ENCODE results near the gene PTPRJ.

PTPRJ gene

DNA sequence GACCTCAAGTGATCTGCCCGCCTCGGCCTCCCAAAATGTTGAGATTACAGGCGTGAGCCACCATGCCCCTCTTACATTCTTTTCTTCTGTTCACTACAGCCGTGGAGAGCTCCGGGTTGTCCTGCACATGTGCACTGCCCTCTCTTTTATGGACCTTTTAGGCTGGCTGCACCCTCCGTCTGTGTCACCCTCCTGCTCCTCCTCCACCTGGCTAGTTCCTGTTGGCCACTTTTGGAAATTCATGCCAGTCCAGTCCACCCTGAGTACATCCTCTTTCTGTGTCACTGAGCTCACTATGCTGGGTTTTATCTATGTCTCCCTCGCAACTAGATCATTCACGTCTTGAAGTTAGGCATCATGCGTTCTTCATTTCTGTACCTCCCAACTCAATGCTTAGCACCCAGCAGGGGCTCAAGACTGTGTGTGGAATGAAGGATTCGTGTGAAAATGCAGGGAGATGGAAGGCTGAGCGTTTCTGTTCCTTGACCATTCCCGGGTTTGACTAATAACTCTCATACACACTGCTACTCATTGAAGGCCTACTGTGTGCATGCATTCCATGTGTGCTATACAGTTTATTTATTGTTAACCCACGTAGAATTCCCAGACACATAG lies 60.6 kb downstream of the PTPRJ start:
- no peak overlapping the region for H3K27ac Mint-ChIP-seq
- peaks cover 3% of the 10 kb centered on the region for H3K27me3 Mint-ChIP-seq

DNA sequence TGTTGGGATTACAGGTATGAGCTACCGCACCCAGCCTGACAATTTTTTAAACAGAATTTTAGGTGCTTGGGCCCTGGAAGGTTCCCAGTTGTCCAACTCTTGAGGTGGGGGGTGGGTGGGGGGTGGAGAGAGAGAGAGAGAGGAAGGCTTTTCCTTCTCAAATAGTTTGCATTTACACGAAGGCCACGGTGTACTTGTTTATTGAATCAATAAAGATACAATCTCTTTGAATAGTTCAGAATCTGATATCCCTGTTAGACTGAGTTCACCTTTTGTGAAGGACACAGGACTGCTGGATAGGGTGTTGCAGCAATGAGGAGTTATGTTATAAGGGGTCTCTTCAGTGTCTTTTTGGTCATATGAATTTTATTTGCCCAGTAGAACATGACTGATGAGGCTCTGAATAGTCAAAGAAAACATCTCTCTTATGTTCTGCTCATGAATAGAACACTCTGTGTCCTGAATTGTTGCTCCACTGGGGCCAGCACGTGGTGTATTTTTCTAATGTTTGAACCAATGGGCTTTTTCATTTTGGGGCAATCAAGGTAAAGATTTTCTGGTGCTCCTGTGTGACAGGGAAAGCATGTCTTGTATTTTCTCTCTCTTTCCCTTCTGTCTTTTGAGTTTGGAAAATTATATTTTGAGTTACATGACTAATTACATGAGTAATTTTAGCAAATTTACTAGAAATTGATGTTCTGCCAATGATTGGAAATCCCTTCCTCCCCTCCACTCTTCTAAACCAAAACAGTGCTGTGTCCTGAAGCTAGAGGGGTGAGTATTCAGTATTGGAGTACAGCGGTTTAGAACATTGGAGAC lies 61.7 kb downstream of the PTPRJ start:
- Mint-ChIP-seq H3K4me1 (peaks cover 43% of the 10 kb centered on the region), H3K27me3 (peaks cover 3% of the 10 kb centered on the region), H3K27ac (peak overlapping the region; percentile 37), H3K36me3 (peaks cover 10% of the 10 kb centered on the region), H3K4me3 (no peak overlapping the region), H3K9me3 (no peaks in the 10 kb centered on the region)
- DNase-seq (ENCODE audit: low spot score in 2 of 2) (no peak), ATAC-seq (ENCODE audit: low read depth) (no peak)

More for the DNA sequence above, 60.6 kb downstream of the PTPRJ start:
- no peak for ATAC-seq (ENCODE audit: low read depth)
- Mint-ChIP-seq H3K4me1 (peaks cover 47% of the 10 kb centered on the region), H3K9me3 (no peaks in the 10 kb centered on the region), H3K36me3 (peaks cover 14% of the 10 kb centered on the region), H3K4me3 (no peak overlapping the region)
- no peak for DNase-seq (ENCODE audit: low spot score in 2 of 2)

DNA sequence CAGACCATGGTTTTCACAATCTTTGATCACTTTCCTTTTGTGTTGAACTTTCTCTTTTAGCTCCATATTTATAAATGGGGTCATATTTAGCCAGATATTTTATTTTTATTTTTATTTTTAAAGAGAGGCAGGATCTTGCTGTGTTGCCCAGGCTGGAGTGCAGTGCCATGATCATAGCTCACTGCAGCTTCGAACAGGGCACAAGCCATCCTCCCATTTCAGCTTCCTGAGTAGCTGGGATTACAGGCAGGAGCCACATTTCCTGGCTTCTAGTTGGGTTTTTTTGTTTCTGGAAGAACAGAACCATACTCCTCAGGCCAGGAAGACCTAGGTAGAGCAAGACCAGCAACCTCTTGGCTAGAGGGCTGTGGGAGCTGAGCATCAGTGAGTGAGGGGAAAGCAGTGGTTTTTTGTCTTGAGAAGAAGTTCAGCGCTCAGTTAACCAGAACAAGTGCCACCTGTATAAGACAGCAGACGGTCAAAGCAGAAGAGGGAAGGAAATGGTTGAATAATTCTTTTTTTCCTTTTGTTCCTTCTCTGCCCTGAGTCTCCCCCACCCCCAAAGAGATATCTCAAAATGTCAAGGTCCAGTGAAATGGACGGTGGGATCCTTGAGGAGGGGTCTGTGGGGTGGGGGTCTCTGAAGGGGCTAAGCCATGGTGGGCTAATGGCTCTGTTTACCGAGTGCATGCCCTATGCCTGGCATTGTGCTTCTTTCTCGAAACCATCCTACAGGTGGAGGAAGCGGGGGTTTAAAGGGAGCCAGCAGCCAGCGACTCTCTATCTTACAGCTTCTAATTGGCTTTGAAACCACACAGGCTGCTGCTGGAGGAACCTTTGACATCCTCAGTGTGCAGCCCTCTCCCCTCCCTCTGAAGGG lies 63.0 kb downstream of the PTPRJ start:
- Mint-ChIP-seq H3K36me3 (peaks cover 7% of the 10 kb centered on the region), H3K9me3 (no peaks in the 10 kb centered on the region), H3K4me3 (peak overlapping the region; percentile 66), H3K27me3 (peaks cover 3% of the 10 kb centered on the region), H3K4me1 (peaks cover 44% of the 10 kb centered on the region), H3K27ac (peak overlapping the region; percentile 37)
- DNase-seq (ENCODE audit: low spot score in 2 of 2) (peak in 1 of 2 donors; percentile 23), ATAC-seq (ENCODE audit: low read depth) (peak; percentile 85)

DNA sequence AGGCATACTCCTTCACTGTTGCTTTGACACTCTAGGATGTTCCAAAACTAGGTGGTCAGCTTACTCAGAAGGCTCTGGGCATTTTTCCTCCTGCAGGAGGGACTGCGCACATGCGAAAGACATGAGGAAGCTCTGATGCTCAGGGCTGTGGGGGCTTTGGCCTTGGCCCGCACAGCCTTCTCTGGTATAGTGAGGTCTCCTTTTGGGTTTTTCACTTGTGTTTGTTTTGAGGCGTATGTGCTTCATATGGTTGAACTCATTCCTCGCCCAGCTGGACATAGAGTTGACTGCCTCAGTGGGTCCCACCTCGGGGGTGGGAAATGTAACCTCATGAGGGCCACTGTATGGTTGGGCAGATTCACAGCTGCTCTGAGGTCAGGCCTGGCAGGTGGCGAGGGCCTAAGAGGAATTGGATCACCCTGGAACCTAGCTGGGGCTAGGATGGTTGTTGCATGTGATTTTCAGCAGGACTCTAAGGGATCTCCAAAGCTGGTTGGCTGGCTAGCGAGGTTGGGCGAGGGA lies 63.7 kb downstream of the PTPRJ start:
- Mint-ChIP-seq H3K27me3 (peaks cover 3% of the 10 kb centered on the region), H3K27ac (peak overlapping the region; percentile 37), H3K4me3 (peak overlapping the region; percentile 66), H3K36me3 (peaks cover 9% of the 10 kb centered on the region), H3K4me1 (peaks cover 46% of the 10 kb centered on the region), H3K9me3 (no peaks in the 10 kb centered on the region)
- DNase-seq (ENCODE audit: low spot score in 2 of 2) (no peak), ATAC-seq (ENCODE audit: low read depth) (peak; percentile 16)

DNA sequence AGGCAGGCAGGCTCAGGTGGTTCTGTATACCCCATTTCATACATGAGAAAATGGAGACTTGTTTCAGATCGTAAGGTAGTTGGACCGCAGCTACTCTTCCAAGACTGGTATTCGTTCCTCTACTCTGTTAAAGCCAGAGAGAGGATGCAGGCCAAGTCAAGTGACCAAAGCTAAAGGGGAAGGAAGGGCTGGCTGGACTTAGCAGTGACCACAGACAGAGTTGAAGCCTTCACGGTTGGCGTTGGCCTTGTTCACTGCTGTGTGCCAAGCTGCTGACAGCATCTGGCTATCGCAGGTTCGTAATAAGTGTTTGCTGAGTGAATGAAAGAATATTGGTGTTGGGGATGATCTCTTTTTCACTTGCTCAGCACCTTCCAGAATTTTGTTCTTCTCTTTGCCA lies 64.2 kb downstream of the PTPRJ start:
- ATAC-seq (ENCODE audit: low read depth), result no peak
- Mint-ChIP-seq H3K27me3 (peaks cover 3% of the 10 kb centered on the region), H3K27ac (no peak overlapping the region), H3K4me1 (peaks cover 43% of the 10 kb centered on the region), H3K9me3 (no peaks in the 10 kb centered on the region), H3K36me3 (peaks cover 9% of the 10 kb centered on the region), H3K4me3 (no peak overlapping the region)
- DNase-seq (ENCODE audit: low spot score in 2 of 2), result no peak

DNA sequence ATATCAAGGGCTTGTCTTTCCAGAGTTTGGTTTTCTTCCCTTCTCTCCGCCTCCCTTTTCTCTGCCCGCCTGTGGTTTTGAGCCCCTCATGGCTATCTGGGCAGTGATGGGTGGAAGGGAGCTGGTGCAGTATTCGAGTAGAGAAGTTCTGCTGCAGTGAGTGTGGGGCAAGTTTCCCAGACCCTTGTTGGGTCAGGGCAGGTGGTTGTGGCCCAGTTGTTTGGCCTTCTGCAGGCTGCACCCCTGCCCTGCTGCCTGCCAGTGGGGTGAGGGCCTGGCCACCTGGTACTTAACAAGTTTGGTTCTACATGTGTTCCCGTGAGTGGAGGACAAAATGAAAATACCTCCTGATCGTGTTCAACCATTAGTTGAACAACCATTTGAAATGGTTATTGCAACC lies 65.2 kb downstream of the PTPRJ start:
- DNase-seq (ENCODE audit: low spot score in 2 of 2), result no peak
- peaks cover 47% of the 10 kb centered on the region for H3K4me1 Mint-ChIP-seq
- ATAC-seq (ENCODE audit: low read depth), result no peak
- peaks cover 3% of the 10 kb centered on the region for H3K27me3 Mint-ChIP-seq
- H3K36me3 Mint-ChIP-seq, result peaks cover 6% of the 10 kb centered on the region
- H3K4me3 Mint-ChIP-seq, result no peak overlapping the region
- H3K27ac Mint-ChIP-seq, result no peak overlapping the region
- H3K9me3 Mint-ChIP-seq, result no peaks in the 10 kb centered on the region

DNA sequence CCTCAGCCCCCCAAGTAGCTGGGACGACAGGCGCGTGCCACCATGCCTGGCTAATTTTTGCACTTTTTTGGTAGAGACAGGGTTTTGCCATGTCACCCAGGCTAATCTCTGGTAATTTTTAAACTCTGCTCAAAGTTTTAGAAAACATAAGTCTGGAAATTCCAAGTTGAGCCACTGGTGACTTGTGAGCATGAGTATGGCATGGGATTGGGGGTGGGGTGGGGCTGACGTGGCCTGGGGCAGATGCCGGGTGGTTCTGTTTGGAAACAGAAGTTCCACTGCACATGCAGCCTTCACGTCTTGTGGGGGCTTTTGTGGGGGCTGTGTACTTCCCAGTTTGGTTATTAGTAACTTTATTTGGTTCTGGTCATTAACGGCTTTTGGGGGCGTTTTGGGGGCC lies 67.3 kb downstream of the PTPRJ start:
- Mint-ChIP-seq H3K4me1 (peaks cover 55% of the 10 kb centered on the region), H3K27ac (no peak overlapping the region), H3K36me3 (peaks cover 3% of the 10 kb centered on the region), H3K4me3 (no peak overlapping the region), H3K27me3 (no peaks in the 10 kb centered on the region), H3K9me3 (no peaks in the 10 kb centered on the region)
- ATAC-seq (ENCODE audit: low read depth) (no peak), DNase-seq (ENCODE audit: low spot score in 2 of 2) (no peak)

DNA sequence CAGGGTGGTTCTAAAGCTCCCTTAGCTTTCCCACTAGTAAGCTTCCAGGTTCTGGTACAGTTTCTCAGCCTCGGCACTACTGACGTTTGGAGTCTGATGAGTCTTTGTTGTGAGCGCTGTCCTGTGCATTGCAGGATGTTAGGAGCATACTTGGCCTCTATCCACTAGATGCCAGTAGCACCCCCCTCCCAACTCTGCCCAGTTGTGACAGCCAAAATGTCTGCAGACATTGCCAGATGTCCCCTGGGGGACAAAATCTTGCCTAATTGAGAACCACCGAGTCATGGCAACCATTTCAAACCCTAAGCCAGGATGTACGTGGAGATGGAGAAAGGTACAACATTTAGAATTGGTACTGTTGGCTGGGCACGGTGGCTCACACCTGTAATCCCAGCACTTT lies 68.7 kb downstream of the PTPRJ start:
- DNase-seq (ENCODE audit: low spot score in 2 of 2), result no peak
- Mint-ChIP-seq H3K9me3 (no peaks in the 10 kb centered on the region), H3K27ac (no peak overlapping the region), H3K4me1 (peaks cover 46% of the 10 kb centered on the region), H3K4me3 (no peak overlapping the region), H3K27me3 (no peaks in the 10 kb centered on the region), H3K36me3 (peaks cover 3% of the 10 kb centered on the region)
- no peak for ATAC-seq (ENCODE audit: low read depth)

DNA sequence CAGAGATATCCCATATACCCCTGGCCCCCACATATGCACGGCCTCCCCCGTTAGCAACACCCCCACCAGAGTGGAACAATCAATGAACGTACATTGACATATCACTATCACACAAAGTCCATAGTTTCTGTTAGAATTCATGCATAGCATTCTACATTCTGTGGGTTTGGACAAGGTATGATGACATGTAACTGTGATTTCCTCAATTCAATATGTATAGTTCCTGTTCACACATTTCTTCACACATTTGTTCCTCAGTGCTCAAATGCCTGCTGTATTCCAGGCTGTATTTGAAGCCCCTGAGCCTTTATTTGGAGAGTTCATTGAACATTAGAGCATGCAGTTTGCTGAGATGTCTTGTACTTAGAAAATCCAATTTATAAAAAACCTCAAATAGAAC lies 69.9 kb downstream of the PTPRJ start:
- DNase-seq (ENCODE audit: low spot score in 2 of 2), result no peak
- Mint-ChIP-seq H3K4me3 (no peak overlapping the region), H3K4me1 (peaks cover 42% of the 10 kb centered on the region), H3K27me3 (no peaks in the 10 kb centered on the region), H3K36me3 (peaks cover 3% of the 10 kb centered on the region), H3K27ac (peak overlapping the region; percentile 53), H3K9me3 (no peaks in the 10 kb centered on the region)
- peak; percentile 25 for ATAC-seq (ENCODE audit: low read depth)

DNA sequence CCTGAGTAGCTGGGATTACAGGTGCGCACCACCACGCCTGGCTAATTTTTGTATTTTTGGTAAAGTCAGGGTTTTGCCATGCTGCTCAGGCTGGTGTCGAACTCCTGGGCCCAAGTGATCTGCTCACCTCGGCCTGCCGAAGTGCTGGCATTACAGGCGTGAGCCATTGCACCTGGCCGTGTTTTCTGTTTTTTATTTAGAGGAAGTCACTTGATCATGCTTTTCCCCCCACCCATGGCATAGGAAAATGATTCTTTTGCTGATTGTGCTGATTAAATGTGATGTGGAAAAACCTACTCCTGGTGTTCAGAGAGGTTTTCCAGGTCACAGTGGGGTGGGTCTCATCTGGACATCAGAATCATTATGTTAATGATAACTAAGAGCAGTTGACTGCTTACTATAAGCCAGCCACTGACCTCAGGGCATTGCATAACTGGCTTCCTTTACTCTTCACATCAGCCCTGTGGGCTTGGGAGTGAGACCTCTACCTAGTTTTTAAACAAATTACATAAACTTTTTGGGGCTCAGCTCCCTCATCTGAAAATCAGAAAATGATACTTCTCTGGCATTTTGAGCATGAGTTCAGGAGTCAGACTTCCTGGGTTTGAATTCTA lies 71.0 kb downstream of the PTPRJ start:
- H3K4me3 Mint-ChIP-seq, result peak overlapping the region; percentile 43
- peaks cover 3% of the 10 kb centered on the region for H3K36me3 Mint-ChIP-seq
- H3K9me3 Mint-ChIP-seq, result no peaks in the 10 kb centered on the region
- ATAC-seq (ENCODE audit: low read depth) (peak; percentile 30), DNase-seq (ENCODE audit: low spot score in 2 of 2) (no peak)
- peak overlapping the region; percentile 48 for H3K27ac Mint-ChIP-seq
- H3K27me3 Mint-ChIP-seq, result no peaks in the 10 kb centered on the region
- H3K4me1 Mint-ChIP-seq, result peaks cover 48% of the 10 kb centered on the region

DNA sequence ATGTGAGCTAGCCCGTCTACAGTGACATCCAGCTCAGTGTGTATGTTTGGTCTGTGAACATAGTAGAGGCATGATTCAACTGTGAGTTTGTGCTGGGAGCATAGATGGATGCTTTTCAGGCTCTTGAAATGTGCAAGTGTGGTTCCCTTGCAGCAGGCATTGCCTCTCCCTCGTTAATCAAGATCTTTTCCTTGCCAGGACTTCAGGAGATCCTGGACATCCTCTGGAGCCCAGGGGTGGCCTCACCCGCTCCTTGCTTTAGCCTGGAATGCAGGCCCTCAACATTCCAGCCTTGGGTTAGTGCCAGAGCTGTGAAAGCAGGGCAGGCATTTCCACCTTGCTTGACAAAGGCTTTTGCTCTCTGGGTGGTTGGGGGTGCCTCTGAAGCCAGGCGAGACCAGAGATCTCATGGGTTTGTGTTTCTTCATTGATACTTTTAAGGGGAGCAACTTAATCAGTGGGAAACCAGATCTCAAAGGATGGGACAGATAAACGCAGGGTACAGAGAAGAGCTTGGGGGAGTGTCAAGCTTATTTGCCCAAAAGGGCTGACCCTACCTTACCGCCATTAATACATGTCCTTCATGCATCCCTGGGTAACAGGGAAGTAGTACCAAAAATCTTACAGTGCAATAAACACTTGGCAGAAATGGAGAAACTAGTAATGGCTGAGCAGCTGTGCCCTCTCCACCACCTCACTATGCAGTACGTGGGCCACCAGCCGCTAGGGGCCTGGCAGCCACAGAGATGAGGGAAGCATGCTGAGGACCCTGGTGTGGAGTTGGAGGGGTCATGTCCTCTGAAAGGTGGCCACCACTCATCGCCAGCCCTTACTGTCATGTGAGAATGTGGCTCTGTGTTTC lies 72.1 kb downstream of the PTPRJ start:
- no peaks in the 10 kb centered on the region for H3K9me3 Mint-ChIP-seq
- peaks cover 3% of the 10 kb centered on the region for H3K36me3 Mint-ChIP-seq
- DNase-seq (ENCODE audit: low spot score in 2 of 2) (no peak), ATAC-seq (ENCODE audit: low read depth) (peak; percentile 31)
- peaks cover 52% of the 10 kb centered on the region for H3K4me1 Mint-ChIP-seq
- no peak overlapping the region for H3K4me3 Mint-ChIP-seq
- no peak overlapping the region for H3K27ac Mint-ChIP-seq
- H3K27me3 Mint-ChIP-seq, result no peaks in the 10 kb centered on the region

DNA sequence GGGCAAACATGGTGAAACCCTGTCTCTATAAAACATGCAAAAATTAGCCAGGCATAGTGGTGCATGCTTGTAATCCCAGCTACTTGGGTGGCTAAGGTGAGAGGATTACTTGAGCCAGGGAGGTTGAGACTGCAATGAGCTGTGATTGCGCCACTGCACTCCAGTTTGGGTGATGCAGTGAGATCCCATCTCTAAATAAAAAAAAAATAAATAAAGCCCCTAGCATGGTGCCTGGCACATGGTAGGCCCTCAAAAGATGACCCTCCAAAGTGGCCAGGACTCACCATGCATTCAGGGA lies 74.6 kb downstream of the PTPRJ start:
- H3K27me3 Mint-ChIP-seq, result no peaks in the 10 kb centered on the region
- ATAC-seq (ENCODE audit: low read depth) (no peak), DNase-seq (ENCODE audit: low spot score in 2 of 2) (no peak)
- H3K9me3 Mint-ChIP-seq, result no peaks in the 10 kb centered on the region
- peaks cover 58% of the 10 kb centered on the region for H3K4me1 Mint-ChIP-seq
- no peak overlapping the region for H3K27ac Mint-ChIP-seq
- peaks cover 5% of the 10 kb centered on the region for H3K36me3 Mint-ChIP-seq
- no peak overlapping the region for H3K4me3 Mint-ChIP-seq
